ENCODE results near the gene ATG2B.
"Not testable (repeated sequence)": the region's sequence is repeated elsewhere in the genome, so short reads cannot be mapped to it uniquely, and the experiment has no call there.

ATG2B gene

DNA sequence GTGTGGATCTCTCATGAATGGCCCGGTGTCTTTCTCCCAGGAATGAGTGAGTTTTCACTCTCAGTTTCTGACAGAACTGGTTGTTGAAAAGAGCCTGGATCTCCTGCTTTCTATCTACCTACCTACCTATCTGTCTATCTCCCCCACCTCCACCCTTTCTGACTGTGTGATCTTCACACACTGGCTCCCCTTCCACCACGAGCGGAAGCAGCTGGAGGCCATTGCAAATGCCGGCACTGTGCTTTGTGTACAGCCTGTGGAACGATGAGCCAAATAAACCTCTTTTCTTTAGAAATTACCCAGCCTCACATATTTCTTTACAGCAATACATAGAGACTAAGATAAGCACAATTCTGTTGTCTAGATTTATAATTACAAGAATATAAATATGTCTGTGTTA is 7.4 kb upstream of the ATG2B start:
- DNase-seq, result no peak

DNA sequence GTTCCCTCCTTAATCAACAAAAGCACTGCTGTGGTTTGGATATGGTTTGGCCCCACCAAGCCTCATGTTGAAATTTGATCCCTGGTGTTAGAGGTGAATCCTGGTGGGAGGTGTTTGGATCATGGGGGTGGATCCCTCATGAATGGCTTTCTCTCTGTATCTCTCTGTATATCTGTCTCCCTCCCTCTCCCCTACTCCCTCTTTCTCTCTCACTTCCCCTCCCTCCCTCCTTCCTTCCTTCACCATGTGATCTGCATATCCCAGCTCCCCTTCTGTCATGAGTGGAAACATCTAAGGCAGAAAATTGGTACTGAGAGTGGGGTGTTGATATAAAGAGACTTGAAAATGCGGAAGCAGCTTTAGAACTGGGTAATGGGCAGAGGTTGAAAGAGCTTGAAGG is 5.4 kb upstream of the ATG2B start:
- DNase-seq, result no peak

GRCh38 chr14:96364962-96365361 is 1.8 kb upstream of the ATG2B start:
- no peak for DNase-seq

DNA sequence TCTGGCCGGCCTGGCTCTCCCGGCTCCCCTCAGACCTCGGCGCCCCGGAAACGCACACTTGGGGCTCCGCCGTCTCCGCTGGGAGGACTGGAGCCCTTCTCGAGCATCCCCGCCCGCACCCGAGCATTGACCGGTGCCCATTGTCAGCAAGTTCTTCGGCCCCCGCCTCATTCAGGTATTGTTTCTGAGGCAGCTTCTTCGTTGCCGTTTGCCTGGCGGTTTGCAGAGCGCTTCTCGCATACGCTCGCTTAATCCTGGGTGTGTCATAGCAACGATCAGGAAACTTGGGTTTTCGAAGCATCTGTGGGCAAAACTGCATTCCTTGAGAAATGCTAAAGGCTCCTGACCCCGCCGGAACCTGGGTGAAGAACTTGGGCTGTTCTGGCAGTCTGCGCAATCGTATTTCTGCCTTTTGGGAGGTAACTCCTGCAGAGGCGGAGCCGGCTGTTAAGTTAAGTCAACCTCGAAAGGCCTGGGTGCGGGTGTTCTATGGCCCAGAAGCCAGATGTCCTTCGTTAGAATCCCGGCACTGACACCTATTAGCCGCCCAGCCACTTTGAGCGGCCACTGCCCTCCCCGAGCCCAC is 703 bp upstream of the ATG2B start:
- no peak for DNase-seq

DNA sequence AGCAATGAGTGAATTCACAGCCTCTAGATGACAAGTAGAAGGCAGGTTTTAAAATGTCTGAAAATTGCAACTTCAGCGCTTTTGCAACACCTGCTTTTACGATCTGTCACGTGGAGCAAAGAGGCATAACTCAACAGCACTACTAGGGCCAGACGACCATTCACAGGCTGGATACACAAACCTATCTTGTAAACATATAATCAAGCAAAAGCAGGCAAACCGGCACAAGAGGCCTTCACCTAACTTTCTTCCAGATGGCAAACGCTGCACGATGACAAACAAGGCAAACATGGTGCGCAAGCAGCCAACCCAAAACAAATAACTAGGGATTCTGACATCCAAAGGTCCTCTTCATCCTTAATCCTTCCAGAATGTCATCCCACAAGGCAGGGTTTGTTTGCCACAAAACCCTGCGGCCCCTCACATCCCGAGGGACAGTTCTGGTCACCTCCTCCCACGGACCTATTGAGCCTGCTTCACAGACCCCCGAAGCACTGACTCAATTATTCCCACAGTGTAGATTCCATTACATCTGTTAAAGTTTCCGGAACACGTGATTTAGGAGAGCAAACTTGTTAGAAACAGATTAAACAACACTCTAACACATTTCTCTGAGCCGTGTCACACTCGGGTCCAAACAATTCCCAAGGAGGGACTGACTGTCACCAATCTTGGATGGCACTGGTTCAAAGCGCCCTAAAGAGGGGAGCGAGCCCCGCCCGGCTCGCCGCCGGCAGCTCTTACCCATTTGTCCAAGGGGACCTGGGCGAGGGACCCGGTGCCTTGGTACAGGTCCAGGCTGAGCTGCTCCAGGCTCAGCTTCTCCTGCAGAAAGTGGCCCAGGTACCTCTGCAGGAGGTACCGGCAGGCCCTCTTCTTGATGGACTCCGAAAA is 823 bp downstream of the ATG2B start:
- DNase-seq, result peak; percentile 35

- DNase-seq, result no peak
These were observed 3.2 kb downstream of the ATG2B start for GRCh38 chr14:96359959-96360358.

- DNase-seq, result no peak
These were observed 5.9 kb downstream of the ATG2B start for GRCh38 chr14:96357216-96357615.

DNA sequence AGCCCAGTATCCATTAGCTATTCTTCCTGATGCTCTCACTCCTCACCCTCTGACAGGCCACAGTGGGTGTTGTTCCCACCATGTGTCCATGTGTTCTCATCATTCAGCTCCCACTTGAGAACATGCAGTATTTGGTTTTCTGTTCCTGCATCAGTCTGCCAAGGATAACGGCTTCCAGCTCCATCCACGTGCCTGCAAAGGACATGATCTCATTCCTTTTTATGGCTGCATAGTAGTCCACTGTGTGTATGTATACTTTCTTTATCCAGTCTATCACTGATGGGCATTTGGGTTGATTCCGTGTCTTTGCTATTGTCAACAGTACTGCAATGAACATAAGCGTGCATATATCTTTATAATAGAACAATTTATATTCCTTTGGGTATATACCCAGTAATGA is 8.9 kb downstream of the ATG2B start:
- DNase-seq, result no peak

DNA sequence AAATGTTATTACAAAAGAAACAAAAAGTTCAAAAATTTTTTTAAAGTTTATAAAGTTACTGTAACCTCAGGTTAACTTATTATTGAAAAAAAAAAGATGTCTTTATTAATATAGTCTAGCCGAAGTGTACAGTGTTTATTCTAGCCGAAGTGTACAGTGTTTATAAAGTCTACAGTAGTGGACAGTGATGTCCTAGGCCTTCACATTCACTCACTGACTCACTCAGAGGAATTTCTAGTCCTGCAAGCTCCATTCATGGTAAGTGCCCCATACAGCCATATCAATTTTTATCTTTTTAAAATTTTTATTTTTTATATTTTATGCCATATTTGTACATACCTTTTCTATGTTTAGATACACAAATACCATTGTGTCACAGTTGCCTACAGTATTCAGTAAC is 10.4 kb downstream of the ATG2B start:
- no peak for DNase-seq

DNA sequence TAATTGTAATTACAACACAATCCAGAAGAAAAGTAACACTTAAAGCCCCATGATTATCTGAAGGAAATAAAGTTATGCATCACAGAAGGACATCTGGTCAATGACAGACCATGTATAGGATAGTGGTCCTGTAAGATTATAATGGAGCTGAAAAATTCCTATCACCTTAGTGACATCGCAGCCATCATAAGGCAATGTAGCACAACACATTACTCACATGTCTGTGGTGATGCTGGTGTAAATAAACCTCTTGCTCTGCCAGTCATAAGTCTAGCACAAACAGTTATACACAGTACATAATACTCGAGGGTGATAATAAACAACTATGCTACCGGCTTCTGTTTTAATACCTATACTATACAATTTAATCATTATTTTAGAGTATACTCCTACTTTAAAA is 11.2 kb downstream of the ATG2B start:
- no peak for DNase-seq

- DNase-seq, result no peak
These were observed 13.7 kb downstream of the ATG2B start for GRCh38 chr14:96349286-96350075.

DNA sequence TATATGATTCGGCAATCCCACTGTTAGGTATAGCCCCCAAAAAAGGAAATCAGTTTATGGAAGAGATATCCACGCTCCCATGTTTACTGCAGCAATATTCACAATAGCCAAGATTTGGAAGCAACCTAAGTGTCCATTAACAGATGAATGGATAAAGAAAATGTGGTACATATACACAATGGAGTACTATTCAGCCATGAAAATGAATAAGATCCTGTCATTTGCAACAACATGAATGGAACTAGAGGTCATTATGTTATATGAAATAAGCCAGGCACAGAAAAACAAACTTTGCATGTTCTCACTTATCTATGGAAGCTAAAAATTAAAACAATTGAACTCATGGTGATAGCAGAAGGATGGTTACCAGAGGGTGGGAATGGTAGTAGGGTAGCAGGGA is 15.2 kb downstream of the ATG2B start:
- DNase-seq, result not testable (repeated sequence)

GRCh38 chr14:96345669-96346068 is 17.5 kb downstream of the ATG2B start:
- DNase-seq, result no peak

DNA sequence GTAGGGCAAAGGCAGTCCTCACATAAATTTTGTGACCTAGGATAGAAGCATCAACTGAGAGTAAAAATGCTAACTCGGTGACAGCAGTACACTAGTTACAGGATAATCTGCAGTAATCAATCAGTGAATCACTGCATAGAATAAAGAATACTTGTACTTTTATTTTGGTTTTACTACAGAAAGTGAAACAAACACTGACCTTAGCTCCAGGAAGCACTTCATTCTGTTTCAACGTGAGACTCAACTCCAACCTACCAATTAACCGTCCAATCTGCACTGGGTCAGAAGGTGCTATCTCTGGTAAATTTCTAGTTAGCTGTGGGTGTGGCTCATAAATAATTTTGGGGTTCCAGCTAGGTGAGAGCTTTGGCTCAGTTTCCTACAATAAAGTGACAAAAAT is 21.8 kb downstream of the ATG2B start:
- no peak for DNase-seq

- no peak for DNase-seq
These were observed 24.6 kb downstream of the ATG2B start for GRCh38 chr14:96338551-96338950.

GRCh38 chr14:96324219-96324618 is 38.9 kb downstream of the ATG2B start:
- DNase-seq, result no peak

GRCh38 chr14:96320605-96321004 is 42.5 kb downstream of the ATG2B start:
- no peak for DNase-seq

DNA sequence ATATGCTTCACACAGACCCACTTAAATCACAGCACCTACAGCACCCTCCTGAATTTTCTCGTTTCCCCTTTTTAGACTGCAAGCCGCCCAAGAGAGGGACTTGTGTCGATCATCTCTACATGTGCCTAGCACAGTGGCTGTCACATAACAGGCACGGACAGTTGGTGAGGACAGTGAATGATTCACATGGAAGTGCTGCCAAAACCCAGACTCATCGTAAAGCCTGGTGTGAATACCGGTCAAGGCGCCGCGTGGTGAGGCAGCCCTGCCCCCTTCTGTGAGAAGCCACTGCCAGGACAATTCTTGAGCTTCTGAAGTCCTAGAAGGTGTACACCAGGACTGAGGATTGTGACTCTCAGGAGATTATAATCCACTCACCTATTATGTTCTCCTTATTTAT is 44.3 kb downstream of the ATG2B start:
- no peak for DNase-seq

DNA sequence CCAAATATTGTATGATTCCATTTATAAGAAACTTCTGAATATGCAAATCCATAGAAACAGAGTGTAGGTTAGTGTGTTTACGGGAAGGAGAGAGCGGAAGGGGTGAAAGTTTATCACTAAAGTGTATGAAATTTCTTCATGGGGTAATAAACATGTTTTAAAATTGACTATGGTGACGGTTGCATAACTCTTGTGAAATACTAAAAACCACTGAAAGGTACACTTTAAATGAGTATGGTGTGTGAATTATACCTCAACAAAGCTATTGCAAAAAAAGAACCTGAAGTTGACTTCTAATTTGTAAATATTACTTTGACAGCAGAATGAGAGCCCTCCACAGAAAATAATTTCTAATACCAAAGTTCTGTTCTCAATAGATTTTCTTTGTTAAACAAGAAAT is 47.1 kb downstream of the ATG2B start:
- no peak for DNase-seq

DNA sequence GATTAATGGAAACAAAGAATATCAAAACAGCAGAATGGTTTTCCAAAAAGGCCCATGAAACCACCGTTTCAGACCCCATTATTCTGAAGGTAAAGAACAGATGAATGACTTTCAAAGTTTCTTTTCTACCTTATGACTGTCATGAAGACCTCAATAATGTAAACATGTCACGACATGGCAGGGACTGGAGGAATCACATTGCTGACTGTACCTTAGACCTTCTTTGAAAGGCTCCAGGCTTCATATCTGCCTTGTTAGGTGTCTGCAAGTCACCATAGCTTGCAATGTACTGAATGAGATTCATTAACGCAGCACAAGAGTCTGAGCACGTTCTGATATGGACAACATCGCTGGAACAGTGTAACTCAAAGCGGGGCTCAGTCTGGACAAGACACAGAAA is 52.2 kb downstream of the ATG2B start:
- no peak for DNase-seq

DNA sequence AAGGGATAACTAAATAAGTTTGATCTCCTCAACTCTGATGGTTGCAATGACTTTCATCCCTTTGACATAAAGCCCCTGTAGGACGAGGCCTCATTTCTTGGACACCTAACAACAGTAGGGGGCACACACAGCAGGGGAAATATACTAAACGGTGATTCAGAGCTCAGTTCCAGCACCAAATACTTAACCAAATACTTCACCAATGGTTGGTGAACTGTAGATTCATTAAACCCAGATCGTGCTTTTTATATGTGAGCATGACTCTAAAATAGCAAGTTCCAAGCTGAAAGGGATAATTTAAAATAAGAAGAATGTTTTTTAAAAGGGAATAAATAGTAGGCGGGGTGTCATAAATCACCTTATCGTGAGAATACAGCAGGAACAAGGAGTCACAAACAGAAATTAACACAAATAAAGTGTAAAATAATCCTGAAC is 53.2 kb downstream of the ATG2B start:
- no peak for DNase-seq

DNA sequence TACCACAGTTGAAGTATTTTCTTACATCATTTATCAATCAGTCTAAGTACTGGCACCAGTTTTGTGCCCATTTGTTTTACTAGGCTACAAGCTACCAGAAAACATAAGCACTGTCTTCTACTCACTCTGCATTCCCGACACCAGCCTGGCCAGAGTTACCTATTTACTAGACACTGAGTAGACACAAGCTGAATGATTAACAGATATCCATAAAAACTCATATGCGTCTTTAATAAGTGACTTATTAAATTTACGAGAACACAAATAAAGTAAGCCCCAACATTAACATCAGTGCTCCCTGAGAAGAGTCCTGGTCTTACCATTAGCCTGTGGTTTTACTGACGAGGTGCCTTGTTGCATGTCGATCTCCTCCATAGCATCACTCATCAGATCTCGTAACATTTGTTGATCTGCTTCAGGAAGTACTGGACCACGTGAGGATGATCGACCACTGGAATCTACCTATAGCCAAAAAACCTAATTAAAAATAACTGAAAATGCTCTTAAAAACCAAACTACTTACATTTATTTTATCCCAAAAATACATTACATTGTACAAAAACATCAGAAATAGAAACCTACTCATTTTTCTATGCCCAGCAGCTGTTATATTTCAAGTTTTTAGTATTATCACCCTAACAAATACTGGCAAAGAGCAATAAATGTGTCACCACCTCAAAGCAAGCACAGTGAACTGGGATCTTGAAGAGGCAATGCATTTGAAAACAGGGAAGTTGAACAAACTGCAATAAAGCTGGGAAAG is 53.8 kb downstream of the ATG2B start:
- DNase-seq, result no peak

- DNase-seq, result no peak
These were observed 55.7 kb downstream of the ATG2B start for GRCh38 chr14:96307434-96307833.

Measured in T-helper 9 cell (primary cell).